HG03045 (cell line): ENCODE measurements around the gene VDAC1.
"Not testable (repeated sequence)": the region's sequence is repeated elsewhere in the genome, so short reads cannot be mapped to it uniquely, and the experiment has no call there.

Experiments used
- ATAC-seq: cut with Tn5 transposase; IDR thresholded peaks from one replicate; pipeline ENCODE4 v1.9.1; 2021; ENCODE audit warnings: mild to moderate bottlenecking, moderate library complexity; ENCODE audit not compliant: unreplicated experiment

The VDAC1 gene

DNA sequence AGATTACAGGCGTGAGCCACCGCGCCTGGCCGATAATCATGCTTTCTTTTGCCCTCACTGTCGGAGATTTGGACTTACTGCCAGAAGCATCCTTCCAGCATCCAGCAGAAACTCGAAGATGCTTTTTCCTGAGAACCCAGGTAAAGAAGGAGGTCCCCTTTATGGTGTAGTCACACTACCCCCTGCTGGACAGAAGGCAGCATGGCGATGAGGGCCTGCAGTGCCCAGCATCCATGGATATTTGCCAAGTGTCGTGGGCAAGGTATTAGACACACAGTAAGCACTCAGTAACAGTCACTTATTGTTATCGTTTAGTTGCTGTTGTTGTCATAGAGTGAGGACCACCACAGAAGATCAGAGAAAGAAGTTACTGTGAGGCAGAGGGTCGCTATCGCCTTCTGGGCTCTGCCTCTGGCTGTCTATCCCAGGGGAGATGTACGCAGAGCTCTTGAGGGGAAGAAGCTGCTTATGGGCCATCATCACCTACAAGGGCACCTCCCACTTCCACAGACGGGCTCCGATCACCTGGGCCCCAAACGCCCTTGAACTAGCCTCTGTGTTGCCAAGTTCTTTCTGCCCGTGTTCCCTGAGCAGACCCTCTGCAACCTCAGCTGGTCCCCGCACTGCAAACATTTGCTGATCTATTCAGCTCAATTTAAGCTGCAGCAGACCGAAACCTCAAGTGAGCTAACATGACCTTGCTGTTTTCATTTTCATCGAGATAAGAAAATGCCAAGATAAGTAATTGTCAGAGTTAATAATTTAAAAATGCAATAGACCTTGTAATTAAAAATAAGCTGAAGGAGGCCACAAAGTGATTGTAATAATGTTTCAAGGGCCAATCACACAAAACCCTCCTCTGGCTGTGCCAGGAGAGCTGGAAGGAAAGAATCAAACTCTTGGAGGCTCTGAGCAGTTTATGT lies 60.3 kb downstream of the VDAC1 start:
- ATAC-seq: no peak

DNA sequence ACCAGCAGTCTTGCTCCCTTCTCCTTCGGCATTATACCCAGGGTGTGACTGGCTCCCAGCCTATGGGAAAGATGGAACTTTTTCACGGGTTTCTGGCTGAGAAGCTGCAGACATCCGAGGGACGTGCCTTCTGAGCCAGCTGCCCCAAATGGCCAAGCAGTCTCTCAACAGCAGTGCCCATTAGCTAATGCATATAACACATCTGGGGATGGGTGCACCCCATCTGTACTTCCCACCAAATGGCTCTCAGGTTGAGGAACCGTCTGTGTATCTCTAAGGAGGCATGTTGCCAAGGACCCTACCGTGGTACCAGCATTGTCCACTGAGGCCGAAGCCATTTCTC lies 61.3 kb downstream of the VDAC1 start:
- no peak for ATAC-seq

DNA sequence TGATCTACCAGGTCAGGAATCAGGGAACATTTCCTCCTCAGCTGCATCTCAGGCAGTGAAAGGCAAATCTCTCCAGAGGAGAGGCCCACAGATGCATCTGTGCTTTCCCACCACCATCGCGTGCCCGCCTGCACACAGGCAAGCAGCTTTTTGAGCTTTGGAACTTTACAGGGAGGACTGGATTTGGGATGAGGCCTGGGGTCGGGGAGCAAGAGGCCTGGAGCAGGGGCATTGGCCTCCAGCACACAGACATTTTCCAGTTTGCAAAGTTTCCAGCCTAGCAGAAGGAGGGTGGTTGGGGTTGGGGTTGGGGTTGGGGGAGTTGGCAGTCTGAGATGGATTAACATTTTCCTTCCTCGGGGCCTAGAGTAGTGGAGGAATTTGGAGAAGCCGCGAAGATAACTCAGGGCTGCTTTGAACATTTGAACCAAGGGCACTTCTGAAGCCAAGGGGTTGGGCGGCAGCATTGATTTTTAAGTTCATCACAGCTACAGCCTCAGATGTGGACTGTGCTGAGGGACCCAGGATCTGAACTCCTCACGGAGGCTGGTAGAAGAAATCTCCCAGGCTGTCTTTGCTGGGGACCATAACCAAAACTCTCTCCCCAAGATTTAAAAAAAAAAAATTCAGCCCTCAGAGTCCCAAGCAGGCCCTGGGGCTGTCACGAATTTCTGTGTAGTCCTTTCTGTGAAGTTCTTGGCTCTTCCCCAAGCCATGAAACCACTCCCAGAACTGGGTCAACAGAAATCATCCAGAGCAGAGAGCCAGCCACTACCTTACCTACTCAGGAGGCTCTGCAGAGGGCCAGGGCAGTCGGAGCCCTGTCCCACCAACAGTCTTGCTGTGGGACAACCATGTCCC lies 61.9 kb downstream of the VDAC1 start:
- no peak for ATAC-seq

DNA sequence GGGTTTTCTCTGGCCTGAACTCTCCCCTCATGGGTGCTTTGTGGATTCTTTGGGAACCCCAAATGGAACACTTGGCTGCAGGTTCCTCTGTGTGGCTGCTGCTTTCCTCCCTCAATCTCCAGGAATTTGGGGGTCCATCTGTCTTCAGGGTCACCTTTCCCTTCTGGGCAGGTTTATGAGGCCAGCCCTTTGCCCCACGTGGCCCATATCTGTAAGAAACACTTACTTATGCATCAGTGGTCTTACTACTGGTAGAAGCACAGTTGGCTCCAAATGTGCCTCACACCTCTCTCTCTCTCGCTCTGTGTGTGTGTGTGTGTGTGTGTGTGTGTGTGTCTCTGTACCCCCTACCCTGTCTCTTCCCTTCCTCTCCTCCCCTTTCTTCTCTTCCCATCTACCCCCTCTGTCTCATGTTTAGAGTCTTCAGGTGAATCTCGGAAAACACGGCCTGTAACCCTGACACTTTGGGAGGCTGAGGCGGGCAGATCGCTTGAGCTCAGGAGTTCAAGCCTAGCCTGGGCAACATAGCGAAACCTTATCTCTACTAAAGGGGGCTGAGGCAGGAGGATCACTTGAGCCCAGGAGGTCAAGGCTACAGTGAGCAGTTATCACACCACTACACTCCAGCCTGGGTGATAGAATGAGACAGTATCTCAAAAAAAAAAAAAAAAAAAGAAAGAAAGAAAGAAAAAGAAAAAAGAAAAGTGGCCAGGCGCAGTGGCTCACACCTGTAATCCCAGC lies 63.1 kb downstream of the VDAC1 start:
- ATAC-seq: no peak

DNA sequence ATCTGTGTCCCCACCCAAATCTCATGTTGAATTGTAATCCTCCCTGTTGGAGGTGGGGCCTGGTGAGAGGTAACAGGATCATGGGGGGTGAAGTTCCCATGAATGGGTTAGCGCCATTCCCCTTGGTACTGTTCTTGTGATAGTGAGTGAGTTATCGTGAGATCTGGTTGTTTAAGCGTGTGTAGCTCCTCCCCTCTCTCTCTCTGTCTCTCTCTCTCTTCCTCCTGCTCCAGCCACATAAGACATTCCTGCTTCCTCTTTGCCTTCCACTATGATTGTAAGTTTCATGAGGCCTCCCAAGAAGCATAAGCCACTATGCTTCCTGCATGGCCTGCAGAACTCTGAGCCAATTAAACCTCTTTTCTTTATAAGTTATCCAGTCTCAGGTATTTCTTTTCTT lies 65.1 kb downstream of the VDAC1 start:
- ATAC-seq: no peak

DNA sequence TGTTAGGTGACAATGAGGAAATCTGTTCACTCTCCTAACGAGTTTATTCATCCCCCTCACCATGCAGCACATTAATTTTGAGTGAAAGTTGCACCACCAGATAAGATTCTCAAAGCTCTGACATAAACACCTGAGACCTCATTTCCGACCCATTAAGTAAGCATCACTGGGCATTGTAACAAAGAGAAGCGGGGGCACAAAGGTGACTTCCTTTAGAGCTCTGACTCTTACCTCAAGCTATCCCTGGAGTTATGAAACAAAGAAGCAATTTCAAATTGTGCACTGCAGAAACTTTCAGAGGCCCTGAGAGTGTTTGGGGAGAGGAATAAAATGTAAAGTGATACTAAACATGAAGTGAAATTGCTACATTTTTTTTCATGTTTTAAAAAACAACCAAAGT lies 65.8 kb downstream of the VDAC1 start:
- no peak for ATAC-seq

DNA sequence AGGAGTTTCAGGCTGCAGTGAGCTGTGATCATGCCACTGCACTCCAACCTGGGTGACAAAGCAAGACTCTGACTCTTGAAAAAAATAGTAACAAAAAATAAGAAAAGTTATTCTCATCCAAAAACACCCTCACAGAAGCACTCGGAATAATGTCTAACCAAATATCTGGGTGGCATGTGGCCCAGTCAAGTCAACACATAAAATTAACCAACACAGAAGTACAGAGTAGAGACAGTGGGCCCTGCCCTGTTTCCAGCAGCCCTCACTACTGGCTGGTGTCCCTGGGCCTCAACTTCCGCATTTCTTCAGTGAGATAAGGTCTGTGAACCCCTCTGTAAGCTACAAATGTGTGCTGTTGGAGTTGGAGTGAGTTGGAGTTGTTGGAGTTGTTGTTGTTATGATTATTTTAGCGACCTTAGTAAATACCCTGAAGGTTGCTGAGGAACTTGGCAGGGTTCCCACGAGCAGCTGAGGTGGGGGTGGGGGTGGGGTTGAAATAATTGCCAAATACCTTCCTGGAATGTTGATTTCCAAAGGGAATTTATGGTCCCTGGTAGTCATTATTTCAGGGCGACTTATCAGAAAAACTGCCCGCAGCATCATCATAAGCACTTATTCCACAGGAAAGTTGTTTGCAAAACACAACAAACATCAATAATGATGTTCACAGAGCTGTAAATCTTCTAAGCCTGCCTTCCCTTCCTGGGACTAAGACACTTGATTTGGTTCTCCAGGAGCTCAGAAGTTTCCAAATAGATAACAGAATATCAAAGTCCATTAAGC lies 66.5 kb downstream of the VDAC1 start:
- ATAC-seq: no peak

DNA sequence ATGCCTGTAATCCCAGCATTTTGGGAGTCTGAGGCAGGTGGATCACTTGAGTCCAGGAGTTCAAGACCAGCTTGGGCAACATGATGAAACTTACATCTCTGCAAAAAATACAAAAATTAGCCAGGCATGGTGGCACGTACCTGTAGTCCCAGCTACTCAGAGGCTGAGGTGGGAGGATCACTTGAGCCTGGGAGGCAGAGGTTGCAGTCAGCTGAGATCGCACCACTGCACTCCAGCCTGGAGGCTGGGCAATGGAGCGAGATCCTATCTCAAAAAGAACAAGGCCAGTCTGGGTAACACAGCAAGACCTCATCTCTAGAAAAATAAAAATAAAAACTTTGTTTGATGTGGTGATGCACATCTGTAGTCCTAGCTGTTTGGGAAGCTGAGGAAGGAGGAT lies 67.1 kb downstream of the VDAC1 start:
- not testable (repeated sequence) for ATAC-seq

DNA sequence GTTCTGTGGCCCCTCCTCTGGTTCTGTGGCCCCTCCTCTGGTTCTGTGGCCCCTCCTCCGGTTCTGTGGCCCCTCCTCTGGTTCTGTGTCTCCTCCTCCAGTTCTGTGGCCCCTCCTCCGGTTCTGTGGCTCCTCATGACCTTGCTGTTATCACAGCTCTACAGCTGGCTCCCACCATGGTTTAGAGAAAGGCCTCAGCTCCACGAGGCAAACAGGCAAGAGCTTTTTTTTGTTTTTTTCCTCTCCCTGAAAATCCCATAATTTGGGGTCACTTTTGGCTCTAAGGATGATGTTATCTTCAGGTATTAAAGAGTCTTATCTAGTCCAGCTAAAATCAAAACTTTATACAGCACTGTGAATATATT lies 68.1 kb downstream of the VDAC1 start:
- no peak for ATAC-seq

DNA sequence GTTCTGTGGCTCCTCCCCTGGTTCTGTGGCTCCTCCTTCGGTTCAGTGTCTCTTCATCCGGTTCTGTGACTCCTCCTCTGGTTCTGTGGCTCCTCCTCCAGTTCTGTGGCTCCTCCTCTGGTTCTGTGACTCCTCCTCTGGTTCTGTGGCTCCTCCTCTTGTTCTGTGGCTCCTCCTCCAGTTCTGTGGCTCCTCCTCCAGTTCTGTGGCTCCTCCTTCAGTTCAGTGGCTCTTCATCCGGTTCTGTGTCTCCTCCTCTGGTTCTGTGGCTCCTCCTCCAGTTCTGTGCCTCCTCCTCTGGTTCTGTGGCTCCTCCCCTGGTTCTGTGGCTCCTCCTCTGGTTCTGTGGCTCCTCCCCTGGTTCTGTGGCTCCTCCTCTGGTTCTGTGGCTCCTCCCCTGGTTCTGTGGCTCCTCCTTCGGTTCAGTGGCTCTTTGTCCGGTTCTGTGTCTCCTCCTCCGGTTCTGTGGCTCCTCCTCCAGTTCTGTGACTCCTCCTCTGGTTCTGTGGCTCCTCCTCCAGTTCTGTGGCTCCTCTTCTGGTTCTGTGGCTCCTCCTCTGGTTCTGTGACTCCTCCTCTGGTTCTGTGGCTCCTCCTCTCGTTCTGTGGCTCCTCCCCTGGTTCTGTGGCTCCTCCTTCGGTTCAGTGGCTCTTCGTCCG lies 68.7 kb downstream of the VDAC1 start:
- not testable (repeated sequence) for ATAC-seq

DNA sequence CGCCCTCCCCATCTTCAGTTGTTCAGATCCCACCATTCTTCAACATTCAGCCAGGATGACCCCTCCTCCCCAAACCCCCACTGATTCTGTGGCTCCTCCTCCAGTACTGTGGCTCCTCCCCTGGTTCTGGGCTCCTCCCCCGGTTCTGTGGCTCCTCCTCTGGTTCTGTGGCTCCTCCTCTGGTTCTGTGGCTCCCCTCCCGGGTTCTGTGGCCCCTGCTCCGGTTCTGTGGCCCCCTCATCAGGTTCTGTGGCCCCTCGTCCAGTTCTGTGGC lies 69.2 kb downstream of the VDAC1 start:
- no peak for ATAC-seq

DNA sequence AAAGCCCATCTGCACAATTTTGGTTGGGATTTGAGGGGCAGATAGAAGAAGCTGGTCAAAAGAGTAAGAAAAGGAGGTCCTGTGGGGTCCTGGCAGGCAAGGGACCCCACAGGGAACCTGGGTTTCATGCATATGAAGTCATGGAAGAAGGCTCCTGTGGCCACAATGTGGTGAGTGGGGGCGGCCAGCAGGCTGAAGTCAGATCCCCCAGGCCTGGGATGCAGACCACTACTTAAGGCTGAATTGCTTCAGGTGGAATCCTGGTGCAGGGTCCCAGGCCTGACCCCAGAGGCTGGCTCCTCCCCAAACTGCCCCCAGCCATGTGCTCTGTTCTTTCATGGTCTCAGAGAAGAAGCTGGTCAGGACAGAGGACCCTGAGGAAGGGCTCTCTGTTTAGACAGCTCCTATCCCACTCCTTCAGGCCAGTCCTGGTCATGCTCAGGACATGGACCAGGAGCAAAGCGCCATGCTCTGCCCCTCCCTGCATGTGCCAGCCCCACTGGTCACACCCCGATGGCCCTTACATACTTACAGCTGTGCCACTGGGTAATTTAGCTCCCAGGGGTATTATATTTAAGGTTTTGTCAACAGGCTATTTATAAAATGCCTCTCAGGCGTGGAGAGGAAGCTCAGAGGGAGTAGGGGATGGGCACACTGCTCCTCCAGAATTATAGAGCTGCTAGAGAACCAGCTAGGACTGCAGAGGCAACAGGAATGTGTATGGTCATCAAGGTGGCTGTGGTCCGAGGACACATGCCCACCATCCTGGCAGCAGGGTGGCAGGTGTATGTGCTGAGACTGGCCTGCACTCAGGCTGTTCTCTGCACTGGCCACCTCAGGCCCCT lies 69.7 kb downstream of the VDAC1 start:
- ATAC-seq: no peak

DNA sequence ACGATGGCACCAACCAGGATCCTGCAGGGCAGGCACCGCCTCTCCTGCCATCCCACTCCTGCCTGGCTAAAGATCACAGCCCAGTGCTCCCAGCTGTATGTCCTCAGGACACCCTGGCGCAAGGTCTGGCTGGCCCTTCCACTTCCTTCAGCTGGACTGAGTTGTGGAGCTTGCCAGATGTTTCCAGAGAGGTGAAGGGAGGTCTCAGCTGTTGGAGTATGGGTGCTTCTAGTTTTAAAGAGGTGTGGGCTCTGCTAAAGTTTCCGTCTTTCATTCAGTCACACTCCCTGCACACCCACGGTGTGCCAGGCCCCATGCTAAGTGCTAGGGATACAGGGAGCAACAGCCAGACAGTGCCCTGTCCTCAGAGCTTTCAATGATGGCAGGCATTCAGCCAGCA lies 70.5 kb downstream of the VDAC1 start:
- no peak for ATAC-seq

DNA sequence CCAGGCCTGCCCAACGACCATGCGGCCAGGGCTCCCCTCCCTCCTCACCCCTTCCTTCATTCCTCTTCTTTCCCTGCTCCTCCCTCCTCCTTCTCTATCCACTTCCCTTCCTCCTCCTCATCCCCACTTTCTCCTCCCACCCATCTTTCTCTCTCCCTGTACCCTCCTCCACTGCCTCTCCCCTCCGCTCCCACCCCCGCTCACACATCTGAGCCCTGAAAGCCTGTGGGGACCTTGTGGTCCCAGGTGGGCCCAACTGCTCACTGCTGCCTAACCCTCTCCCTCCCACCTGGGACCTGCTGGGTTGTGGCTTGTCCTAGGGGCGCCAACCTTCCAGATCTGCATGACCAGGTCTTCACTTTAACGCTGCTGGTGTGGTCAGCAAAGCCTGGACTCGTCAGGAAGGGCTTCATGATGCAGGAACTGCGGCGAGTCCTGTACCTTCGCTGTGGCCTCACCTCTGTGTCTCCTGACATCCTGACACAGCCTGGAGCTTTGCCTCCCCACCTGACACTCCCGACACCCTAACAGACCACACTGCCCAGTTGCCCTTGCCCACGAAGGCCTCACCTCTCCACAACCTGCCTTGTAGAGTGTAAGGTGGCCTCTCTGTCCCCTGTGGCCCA lies 71.0 kb downstream of the VDAC1 start:
- ATAC-seq: no peak

DNA sequence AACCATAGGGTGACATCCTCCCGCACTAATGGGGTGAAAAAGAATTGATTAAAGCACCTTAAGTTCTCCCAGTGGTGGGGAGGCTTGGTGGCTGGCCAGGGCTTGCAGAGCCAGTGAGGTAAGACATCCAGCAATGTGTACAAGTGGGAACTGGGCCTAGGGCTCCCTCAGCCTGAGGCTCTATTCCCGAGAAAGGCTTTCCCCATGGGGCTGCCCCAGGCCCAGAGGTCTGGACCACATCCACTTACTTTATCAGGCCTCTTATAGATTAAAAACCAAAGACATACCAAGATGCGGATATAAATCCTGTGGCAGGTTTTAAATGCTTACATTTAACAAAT lies 71.6 kb downstream of the VDAC1 start:
- ATAC-seq: no peak

DNA sequence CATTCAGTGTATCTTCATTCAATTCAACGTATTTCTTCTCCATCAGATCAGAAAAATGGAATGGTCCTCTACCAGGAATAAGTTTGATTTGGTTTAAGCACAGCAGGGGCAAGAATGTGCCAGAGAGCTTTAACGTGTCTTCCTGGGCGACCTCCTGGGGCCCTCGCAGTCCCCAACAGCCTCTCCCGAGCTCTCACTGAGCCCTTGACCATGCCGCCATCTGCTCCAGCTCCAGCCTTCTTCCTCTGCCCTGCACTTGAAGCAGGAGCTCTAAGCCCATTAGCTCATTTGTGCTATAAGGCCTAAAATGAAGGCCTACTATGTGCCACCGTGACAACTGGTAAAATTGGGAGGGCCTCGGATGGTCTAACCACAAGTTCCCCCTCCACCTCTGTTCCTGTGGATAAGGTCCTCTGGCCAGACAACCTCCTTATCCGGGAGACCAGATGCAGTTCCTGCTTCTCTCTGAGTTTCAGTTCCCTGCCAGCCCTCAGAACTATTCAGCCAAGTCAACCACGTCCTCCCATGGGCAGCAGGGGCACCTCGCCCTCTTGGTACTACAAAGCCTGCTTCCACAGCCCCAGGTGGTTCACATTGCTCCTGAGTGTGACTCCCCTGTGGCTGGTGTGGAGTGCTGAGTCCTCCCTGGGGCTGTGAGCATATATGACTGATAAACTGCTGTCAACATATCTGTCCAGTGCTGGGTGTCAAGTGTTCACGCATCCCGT lies 72.2 kb downstream of the VDAC1 start:
- ATAC-seq: no peak

DNA sequence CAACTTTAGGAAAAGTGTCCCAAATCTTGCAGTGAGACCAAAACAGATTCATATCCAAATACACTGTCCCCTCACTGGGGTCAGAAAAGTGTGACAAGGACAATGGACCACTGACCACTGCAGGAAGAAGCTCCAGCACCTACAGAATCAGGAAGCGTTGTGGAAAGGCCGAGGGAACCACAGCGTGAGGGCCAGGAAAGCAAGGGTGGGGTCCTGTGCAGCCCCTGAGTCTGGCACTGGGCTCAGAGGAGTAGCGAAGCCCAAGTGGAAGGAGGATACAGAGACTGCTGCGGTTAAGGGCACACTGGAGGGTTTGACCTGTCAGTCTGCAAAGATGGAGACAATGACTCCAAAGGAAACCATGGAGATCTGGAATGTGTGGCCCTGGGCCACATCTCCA lies 73.2 kb downstream of the VDAC1 start:
- no peak for ATAC-seq

DNA sequence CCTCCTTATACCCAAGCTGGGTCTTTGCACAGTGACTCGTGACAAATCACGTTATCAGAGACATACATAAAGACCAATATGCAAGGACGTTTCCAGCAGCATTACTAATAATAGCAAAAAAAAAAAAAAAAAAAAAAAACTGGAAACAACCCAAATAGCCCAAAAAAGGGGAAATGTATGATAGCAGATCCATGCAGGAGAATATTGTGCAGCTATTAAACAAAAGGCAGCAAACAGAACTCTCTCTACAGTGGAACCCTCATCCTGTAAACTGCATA lies 74.0 kb downstream of the VDAC1 start:
- ATAC-seq: no peak
